ENCODE results near the gene MXI1.

DNA sequence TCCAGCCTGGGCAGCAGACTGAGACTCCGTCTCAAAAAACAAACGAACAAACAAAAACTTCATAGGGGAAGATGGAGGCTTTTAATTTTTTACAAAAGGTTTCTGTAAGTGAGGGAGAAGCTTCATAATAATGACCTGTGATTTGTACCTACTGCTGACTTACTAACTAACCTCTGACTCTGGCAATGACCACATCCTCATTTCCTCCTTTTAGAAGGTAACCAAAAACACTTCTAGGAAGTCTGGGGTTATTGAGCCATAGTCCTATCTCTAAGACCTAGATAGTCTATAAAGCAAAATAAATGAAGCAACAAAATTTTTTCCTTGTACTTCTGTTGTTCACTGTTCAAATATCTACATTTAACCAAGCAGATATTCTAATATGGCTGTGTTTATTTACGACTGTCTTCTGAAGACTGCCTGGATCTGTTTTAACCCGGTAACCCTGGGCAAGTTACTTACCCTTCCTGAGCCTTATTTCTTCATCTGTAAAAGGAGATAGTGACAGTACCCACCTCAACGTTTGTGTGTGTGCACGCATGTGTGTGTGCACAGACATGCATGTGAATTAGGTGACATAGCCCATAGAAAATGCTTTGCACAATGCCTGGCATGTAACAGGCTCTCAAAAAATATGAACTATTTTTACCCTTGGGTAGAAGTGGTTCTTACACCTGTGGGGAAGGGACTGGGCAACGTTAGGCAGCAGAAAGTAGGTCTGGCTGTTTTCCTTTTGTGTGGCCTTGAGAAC lies 128.1 kb downstream of the MXI1 start:
- TF ChIP-seq, protein P1, sequence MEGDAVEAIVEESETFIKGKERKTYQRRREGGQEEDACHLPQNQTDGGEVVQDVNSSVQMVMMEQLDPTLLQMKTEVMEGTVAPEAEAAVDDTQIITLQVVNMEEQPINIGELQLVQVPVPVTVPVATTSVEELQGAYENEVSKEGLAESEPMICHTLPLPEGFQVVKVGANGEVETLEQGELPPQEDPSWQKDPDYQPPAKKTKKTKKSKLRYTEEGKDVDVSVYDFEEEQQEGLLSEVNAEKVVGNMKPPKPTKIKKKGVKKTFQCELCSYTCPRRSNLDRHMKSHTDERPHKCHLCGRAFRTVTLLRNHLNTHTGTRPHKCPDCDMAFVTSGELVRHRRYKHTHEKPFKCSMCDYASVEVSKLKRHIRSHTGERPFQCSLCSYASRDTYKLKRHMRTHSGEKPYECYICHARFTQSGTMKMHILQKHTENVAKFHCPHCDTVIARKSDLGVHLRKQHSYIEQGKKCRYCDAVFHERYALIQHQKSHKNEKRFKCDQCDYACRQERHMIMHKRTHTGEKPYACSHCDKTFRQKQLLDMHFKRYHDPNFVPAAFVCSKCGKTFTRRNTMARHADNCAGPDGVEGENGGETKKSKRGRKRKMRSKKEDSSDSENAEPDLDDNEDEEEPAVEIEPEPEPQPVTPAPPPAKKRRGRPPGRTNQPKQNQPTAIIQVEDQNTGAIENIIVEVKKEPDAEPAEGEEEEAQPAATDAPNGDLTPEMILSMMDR (conservative IDR thresholded peaks at IDR 0.05; ENCODE audit: low read length), result no peak
- TF ChIP-seq EZH2phosphoT487 (IDR thresholded peaks at IDR 0.05; ENCODE audit: borderline replicate concordance, low read depth, low read length), result no peak

All from OCI-LY7 (cell line).